Aorta (tissue), 5 donors: Measurements from ENCODE around the gene C6orf47. TPM values are rescaled to one million over a fixed set of nuclear protein-coding genes. Genes with fewer than 3 reads are reported as not detected.

Source experiments
- ATAC-seq: fragments of 200-7000 bp; cut with Tn5 transposase; one replicate; pipeline ENCODE4 v1.9.1; 2022; ENCODE audit warnings: moderate library complexity; ENCODE audit not compliant: low FRiP score
- DNase-seq, 2 donors: peaks; one replicate each; pipeline ENCODE4 v3.0.0-alpha.2; 2020
- H3K27ac ChIP-seq, 2 donors: one replicate each; pipeline ENCODE4 v1.5.1; 2013; ENCODE audit warnings: low read length in 2 of 2, mild to moderate bottlenecking in 2 of 2, moderate library complexity in 2 of 2, control low read depth in 1 of 2, inconsistent platforms in 1 of 2, low read depth in 1 of 2
- H3K27me3 ChIP-seq, 2 donors: one replicate each; pipeline ENCODE4 v1.6.1; 2013; ENCODE audit warnings: control low read depth in 1 of 2, low read length in 1 of 2, mild to moderate bottlenecking in 1 of 2, moderate library complexity in 1 of 2; ENCODE audit not compliant: insufficient read depth in 2 of 2, control insufficient read depth in 1 of 2
- H3K36me3 ChIP-seq, 2 donors: one replicate each; pipeline ENCODE4 v1.6.1; 2013; ENCODE audit warnings: control low read depth in 1 of 2, low read length in 1 of 2, mild to moderate bottlenecking in 1 of 2; ENCODE audit not compliant: insufficient read depth in 2 of 2, control insufficient read depth in 1 of 2
- H3K4me1 ChIP-seq, 2 donors: one replicate each; pipeline ENCODE4 v1.6.1; 2013; ENCODE audit warnings: low read length in 2 of 2, control low read depth in 1 of 2, mild to moderate bottlenecking in 1 of 2, moderate library complexity in 1 of 2; ENCODE audit not compliant: insufficient read depth in 2 of 2, control insufficient read depth in 1 of 2
- H3K4me3 ChIP-seq, 2 donors: one replicate each; pipeline ENCODE4 v1.5.1; 2013; ENCODE audit warnings: low read length in 2 of 2, control low read depth in 1 of 2, mild to moderate bottlenecking in 1 of 2
- H3K9me3 ChIP-seq: one replicate; pipeline ENCODE4 v1.6.1; 2013; ENCODE audit warnings: mild to moderate bottlenecking, low read length; ENCODE audit not compliant: control insufficient read depth
- WGBS, 2 donors: extraction: QIAGEN DNeasy Blood & Tissue Kit; methylation state at CpG; one replicate each; pipeline ENCODE4 v1.1.7; 2013; 5-methylcytosine and 5-hydroxymethylcytosine counted together
- intact Hi-C, 2 donors: fragments of 100-400 bp; cut with DNase I; formaldehyde crosslinking; loops; one replicate each; pipeline versions ENCODE4 v1.14.2 to v1.15.0; 2022
- polyA plus RNA-seq, 2 donors: library from polyadenylated mRNA; stranded (reverse); fragments of 200-250 nt; gene quantifications; one replicate each; pipeline ENCODE4 v1.2.3, GENCODE V29; 2013
- total RNA-seq, 2 donors: library from RNA; stranded (reverse); fragmentation: NEBNext Ultra II Directional; extraction: Animal tissue kit (Norgen Biotek cat#: 25700); gene quantifications; one replicate each; pipeline ENCODE4 v1.2.1, GENCODE V29; 2021
- donor health status: healthy with polysubstance abuse.
- donor health status: Bipolar disorder and iron deficiency.
- donor health status: DM: no; HTN: no; CAD: no.
- donor health status: DM: no; HTN: no; CAD: no.
- donor health status: DM: yes; HTN: yes; CAD: no.

C6orf47 gene
- total and polyA plus RNA-seq, 4 donors, result 7.5 to 20.2 (median 15.1) TPM

GRCh38 chr6:31702405-31702818, 41.8 kb upstream of the C6orf47 start:
- H3K9me3 ChIP-seq, result no peaks in the 10 kb centered on the region
- H3K4me1 ChIP-seq, result no peaks in the 10 kb centered on the region
- 0 to 1% methylated on average over 10 of the region's 10 CpGs for WGBS, 2 donors
- intact Hi-C loops, result no loop called here
- H3K27ac ChIP-seq, result peak overlapping the region; percentile 95 to 96
- DNase-seq (no peak), ATAC-seq (peak; percentile 19)
- H3K36me3 ChIP-seq, result no peaks in the 10 kb centered on the region
- H3K4me3 ChIP-seq, result peak overlapping the region; percentile 75 to 95
- H3K27me3 ChIP-seq, result no peaks in the 10 kb centered on the region

DNA sequence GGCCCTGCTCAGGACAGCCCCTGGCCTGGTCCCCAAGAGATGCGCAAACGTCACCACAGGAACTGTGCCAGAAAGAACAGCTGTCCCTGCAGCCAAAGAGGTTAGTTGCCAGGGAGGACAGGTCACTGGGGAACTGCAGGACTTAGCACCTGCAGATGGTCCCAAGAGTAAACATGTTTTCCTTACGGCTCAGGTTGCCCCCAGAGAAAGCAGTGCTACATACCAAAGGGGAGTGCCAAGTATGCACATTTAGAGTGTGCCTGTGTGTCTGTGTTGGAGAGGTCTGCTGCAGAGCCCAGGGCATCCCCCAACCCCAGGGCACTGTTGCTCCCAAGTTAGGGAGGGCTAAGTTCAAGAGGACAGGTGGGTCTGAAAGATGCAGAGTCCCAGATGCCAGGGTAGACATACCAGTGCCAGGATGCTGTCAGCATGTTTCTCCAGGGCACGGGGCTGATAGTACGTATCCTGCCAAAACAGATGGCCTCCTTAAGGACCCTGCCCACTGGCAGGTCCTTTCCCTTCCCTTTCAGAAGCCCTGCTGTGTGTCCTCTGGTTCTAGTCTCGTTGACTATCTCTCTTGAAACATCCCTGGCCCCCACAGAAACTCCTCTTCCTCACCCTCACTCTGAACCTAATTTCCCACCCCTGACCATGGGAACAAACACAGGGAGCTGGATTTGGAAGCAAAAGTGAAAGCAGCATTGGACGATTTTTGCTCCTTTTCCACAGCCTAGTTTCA, 41.3 kb upstream of the C6orf47 start:
- ATAC-seq (no peak), DNase-seq (no peak)
- peak overlapping the region; percentile 75 to 95 for H3K4me3 ChIP-seq
- intact Hi-C loops, result no loop called here
- no peaks in the 10 kb centered on the region for H3K27me3 ChIP-seq
- H3K9me3 ChIP-seq, result no peaks in the 10 kb centered on the region
- no peak overlapping the region for H3K27ac ChIP-seq
- H3K36me3 ChIP-seq, result no peaks in the 10 kb centered on the region
- no peaks in the 10 kb centered on the region for H3K4me1 ChIP-seq
- 16 to 17% methylated on average over 7 of the region's 7 CpGs for WGBS, 2 donors

DNA sequence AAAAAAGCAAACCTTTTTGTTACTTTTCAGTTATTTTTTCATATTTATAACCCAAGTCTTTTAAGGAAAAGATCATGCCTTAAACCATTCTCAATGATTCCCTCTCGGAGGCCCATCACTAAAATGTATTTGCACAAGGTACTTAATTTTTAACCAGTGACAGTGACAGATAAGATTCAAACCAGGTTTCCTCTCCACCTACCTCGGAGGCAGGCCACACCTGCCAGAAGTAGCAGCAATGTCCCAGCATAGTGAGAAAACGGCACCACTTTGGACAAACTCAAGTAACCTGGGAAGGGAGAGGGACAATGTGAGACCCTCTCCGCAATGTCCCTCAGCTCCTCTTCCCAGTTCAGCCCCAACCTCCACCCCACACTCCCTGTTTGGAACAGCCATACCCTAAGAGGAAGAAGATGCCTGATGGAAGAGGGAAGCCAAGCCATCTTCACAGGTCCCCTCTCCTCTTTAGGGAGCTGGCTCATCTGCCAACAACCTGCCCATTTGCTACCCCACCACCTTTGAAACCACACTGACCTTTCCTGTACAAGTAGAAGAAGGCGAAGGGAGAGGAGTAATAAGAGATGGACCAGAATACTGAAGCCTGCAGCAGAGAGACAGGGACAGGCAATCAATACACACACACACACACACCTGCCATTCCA, 40.3 kb upstream of the C6orf47 start:
- Histone ChIP-seq H3K36me3 (peaks cover 0 to 2% of the 10 kb centered on the region in 2 donors), H3K27me3 (no peaks in the 10 kb centered on the region), H3K9me3 (no peaks in the 10 kb centered on the region), H3K4me1 (no peaks in the 10 kb centered on the region), H3K4me3 (no peak overlapping the region), H3K27ac (no peak overlapping the region)
- intact Hi-C loops, result no loop called here
- 87% methylated on average over 5 of the region's 5 CpGs for WGBS, 2 donors
- DNase-seq, result no peak
- no peak for ATAC-seq

DNA sequence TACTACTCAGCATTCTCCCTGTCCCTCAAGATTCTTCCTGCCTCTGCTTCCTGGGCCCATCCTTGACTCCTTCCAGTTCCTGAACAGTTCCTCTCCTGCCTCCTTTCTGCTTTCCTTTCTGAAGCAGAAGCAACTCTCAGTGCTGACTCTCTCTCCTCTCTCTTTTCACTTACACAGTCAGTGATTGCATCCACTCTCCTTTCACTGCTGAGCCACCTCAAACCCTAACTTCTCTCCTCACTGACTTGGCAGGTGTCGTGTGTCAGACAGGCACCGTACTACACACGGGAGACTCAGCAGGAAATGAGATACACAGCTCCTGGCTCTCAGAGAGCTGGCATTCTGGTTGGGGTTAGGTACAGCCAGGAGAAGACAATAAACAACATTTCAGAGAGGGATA, 37.0 kb upstream of the C6orf47 start:
- ATAC-seq (no peak), DNase-seq (no peak)
- no peaks in the 10 kb centered on the region for H3K4me1 ChIP-seq
- H3K9me3 ChIP-seq, result no peaks in the 10 kb centered on the region
- H3K36me3 ChIP-seq, result peaks cover 0 to 2% of the 10 kb centered on the region in 2 donors
- H3K27ac ChIP-seq, result no peak overlapping the region
- 33 to 35% methylated on average over 3 of the region's 3 CpGs for WGBS, 2 donors
- H3K4me3 ChIP-seq, result no peak overlapping the region
- H3K27me3 ChIP-seq, result no peaks in the 10 kb centered on the region
- intact Hi-C loops, result loop anchor here in 1 of 2 donors (10.0 kb wide), 1 partner anchor 187 kb away; no protein-coding TSS in a partner anchor

- H3K4me1 ChIP-seq, result no peaks in the 10 kb centered on the region
- intact Hi-C loops, result loop anchor here in 1 of 2 donors (10.0 kb wide), 1 partner anchor 191 kb away; no protein-coding TSS in a partner anchor
- no peaks in the 10 kb centered on the region for H3K27me3 ChIP-seq
- 86% methylated on average over 6 of the region's 6 CpGs for WGBS, 2 donors
- no peaks in the 10 kb centered on the region for H3K9me3 ChIP-seq
- no peak overlapping the region for H3K27ac ChIP-seq
- H3K36me3 ChIP-seq, result peaks cover 0 to 4% of the 10 kb centered on the region in 2 donors
- no peak overlapping the region for H3K4me3 ChIP-seq
- no peak for DNase-seq
- ATAC-seq, result no peak
Measured at GRCh38 chr6:31693535-31693934, 33.0 kb upstream of the C6orf47 start.

DNA sequence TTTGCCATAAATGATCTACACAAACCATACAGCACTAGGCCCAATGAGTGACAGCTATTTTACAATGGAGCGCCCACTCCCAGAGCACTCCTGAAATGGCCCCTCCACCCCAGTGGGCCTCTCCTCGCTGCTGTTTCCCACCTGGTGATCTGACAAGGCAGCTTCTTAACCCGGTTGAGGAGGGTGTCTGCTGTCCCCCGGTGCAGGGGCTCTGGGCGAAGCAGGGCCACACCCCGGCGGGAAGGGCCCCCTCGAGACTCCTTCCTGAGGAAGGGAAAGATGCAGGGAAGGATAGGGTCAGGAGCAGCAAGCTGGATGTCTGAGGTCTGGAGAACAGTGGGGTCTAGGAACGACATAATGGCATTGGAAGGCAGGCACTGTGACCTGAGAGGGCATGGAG, 32.3 kb upstream of the C6orf47 start:
- intact Hi-C loops, result loop anchor here in 1 of 2 donors (10.0 kb wide), 1 partner anchor 192 kb away; no protein-coding TSS in a partner anchor
- Histone ChIP-seq H3K4me1 (no peaks in the 10 kb centered on the region), H3K27ac (no peak overlapping the region), H3K9me3 (no peaks in the 10 kb centered on the region), H3K4me3 (no peak overlapping the region), H3K36me3 (peaks cover 0 to 6% of the 10 kb centered on the region in 2 donors), H3K27me3 (no peaks in the 10 kb centered on the region)
- ATAC-seq (no peak), DNase-seq (no peak)
- WGBS, 2 donors, result 83 to 84% methylated on average over 9 of the region's 9 CpGs

DNA sequence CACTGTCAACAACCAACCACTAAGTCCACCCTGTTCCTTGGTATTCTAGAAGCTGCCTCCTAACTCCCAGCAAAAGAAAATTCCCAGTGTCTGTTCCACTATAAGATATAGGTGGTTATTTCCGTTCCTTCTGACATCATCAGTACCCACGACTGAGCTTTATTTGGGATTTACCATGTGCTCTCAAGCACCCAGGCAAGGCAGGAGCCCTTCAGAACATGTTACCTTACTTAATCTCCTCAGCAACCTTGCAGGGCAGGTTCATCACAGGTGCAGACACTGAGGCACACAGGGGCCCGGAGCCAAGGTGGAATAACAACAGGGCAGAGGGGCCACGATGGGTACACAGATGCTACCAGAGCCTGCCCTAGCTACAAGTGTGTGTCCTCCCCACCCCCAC, 31.8 kb upstream of the C6orf47 start:
- H3K27me3 ChIP-seq, result no peaks in the 10 kb centered on the region
- DNase-seq, result no peak
- H3K36me3 ChIP-seq, result peaks cover 0 to 6% of the 10 kb centered on the region in 2 donors
- no peaks in the 10 kb centered on the region for H3K4me1 ChIP-seq
- H3K9me3 ChIP-seq, result no peaks in the 10 kb centered on the region
- no peak for ATAC-seq
- H3K27ac ChIP-seq, result no peak overlapping the region
- 79% methylated on average over 4 of the region's 4 CpGs for WGBS, 2 donors
- H3K4me3 ChIP-seq, result no peak overlapping the region
- intact Hi-C loops, result loop anchor here in 1 of 2 donors (10.0 kb wide), 1 partner anchor 192 kb away; no protein-coding TSS in a partner anchor

GRCh38 chr6:31691564-31692108, 31.1 kb upstream of the C6orf47 start:
- no peak for ATAC-seq
- H3K27ac ChIP-seq, result no peak overlapping the region
- no peaks in the 10 kb centered on the region for H3K27me3 ChIP-seq
- DNase-seq, result no peak
- intact Hi-C loops, result loop anchor here in 1 of 2 donors (10.0 kb wide), 1 partner anchor 193 kb away; no protein-coding TSS in a partner anchor
- H3K4me3 ChIP-seq, result no peak overlapping the region
- H3K9me3 ChIP-seq, result no peaks in the 10 kb centered on the region
- H3K4me1 ChIP-seq, result no peaks in the 10 kb centered on the region
- whole genome bisulfite sequencing, 2 donors, result 91 to 93% methylated on average over 12 of the region's 12 CpGs
- peaks cover 0 to 4% of the 10 kb centered on the region in 2 donors for H3K36me3 ChIP-seq
